ENCODE measurements around the gene RBFOX2. TPM values are rescaled to one million over a fixed set of nuclear protein-coding genes. Genes with fewer than 3 reads are reported as not detected.

Gene RBFOX2
- polyA plus RNA-seq, 1 experiment: 222 TPM

GRCh38 chr22:35726933-35727332, 301.7 kb downstream of the RBFOX2 start:
- no peak for DNase-seq (ENCODE audit: low read depth)
- ChIA-PET POLR2A (no interaction called here), CTCF (no interaction called here)
- Histone ChIP-seq H3K4me3 (ENCODE audit: low read depth, low read length) (no peak overlapping the region), H3K36me3 (ENCODE audit: control insufficient read depth, insufficient read depth, low read length) (no peaks in the 10 kb centered on the region), H3K27me3 (ENCODE audit: control insufficient read depth, insufficient read depth, low read length) (no peaks in the 10 kb centered on the region)
- TF ChIP-seq CTCF (IDR thresholded peaks at IDR 0.05; ENCODE audit: insufficient read depth, low read depth, low read length): no peak

- POLR2A ChIA-PET: no interaction called here
- CTCF ChIA-PET: interaction anchor here (1.3 kb wide), 1 partner anchor 20 kb away, joined by 3 read pairs; no protein-coding TSS in a partner anchor
These were observed 302.2 kb downstream of the RBFOX2 start for GRCh38 chr22:35726398-35726797.

GRCh38 chr22:35725521-35725920, 303.1 kb downstream of the RBFOX2 start:
- no peak for DNase-seq (ENCODE audit: low read depth)
- no peaks in the 10 kb centered on the region for H3K27me3 ChIP-seq (ENCODE audit: control insufficient read depth, insufficient read depth, low read length)
- no peaks in the 10 kb centered on the region for H3K36me3 ChIP-seq (ENCODE audit: control insufficient read depth, insufficient read depth, low read length)
- no peak for TF ChIP-seq CTCF (IDR thresholded peaks at IDR 0.05; ENCODE audit: insufficient read depth, low read depth, low read length)
- ChIA-PET POLR2A (no interaction called here), CTCF (interaction anchor here (1.3 kb wide), 1 partner anchor 19 kb away, joined by 3 read pairs; no protein-coding TSS in a partner anchor)
- no peak overlapping the region for H3K4me3 ChIP-seq (ENCODE audit: low read depth, low read length)

More at GRCh38 chr22:35726398-35726797, 302.2 kb downstream of the RBFOX2 start:
- TF ChIP-seq CTCF (IDR thresholded peaks at IDR 0.05; ENCODE audit: insufficient read depth, low read depth, low read length): no peak
- no peak overlapping the region for H3K4me3 ChIP-seq (ENCODE audit: low read depth, low read length)
- no peaks in the 10 kb centered on the region for H3K36me3 ChIP-seq (ENCODE audit: control insufficient read depth, insufficient read depth, low read length)
- H3K27me3 ChIP-seq (ENCODE audit: control insufficient read depth, insufficient read depth, low read length): no peaks in the 10 kb centered on the region
- DNase-seq (ENCODE audit: low read depth): no peak

- no peak for DNase-seq (ENCODE audit: low read depth)
- no peaks in the 10 kb centered on the region for H3K27me3 ChIP-seq (ENCODE audit: control insufficient read depth, insufficient read depth, low read length)
- CTCF ChIA-PET: no interaction called here
These were observed 306.7 kb downstream of the RBFOX2 start for GRCh38 chr22:35721960-35722359.

GRCh38 chr22:35719212-35719875, 309.3 kb downstream of the RBFOX2 start:
- no peak for DNase-seq (ENCODE audit: low read depth)
- CTCF ChIA-PET: no interaction called here
- POLR2A ChIA-PET: no interaction called here
- Histone ChIP-seq H3K27me3 (ENCODE audit: control insufficient read depth, insufficient read depth, low read length) (no peaks in the 10 kb centered on the region), H3K4me3 (ENCODE audit: low read depth, low read length) (no peak overlapping the region), H3K36me3 (ENCODE audit: control insufficient read depth, insufficient read depth, low read length) (no peaks in the 10 kb centered on the region)
- TF ChIP-seq CTCF (IDR thresholded peaks at IDR 0.05; ENCODE audit: insufficient read depth, low read depth, low read length): no peak

More at GRCh38 chr22:35721960-35722359, 306.7 kb downstream of the RBFOX2 start:
- Histone ChIP-seq H3K36me3 (ENCODE audit: control insufficient read depth, insufficient read depth, low read length) (no peaks in the 10 kb centered on the region), H3K4me3 (ENCODE audit: low read depth, low read length) (no peak overlapping the region)
- POLR2A ChIA-PET: no interaction called here
- no peak for TF ChIP-seq CTCF (IDR thresholded peaks at IDR 0.05; ENCODE audit: insufficient read depth, low read depth, low read length)
